Adipocyte (in vitro differentiated cells): ENCODE results near the gene MDM2.
"Not testable (repeated sequence)": the region's sequence is repeated elsewhere in the genome, so short reads cannot be mapped to it uniquely, and the experiment has no call there.

Experiments used
- DNase-seq: peaks from one replicate; pipeline ENCODE4 v3.0.0-alpha.2; 2015; ENCODE audit warnings: low read depth
- H3K27me3 ChIP-seq: replicated peaks from 2 replicates; pipeline ENCODE4 v1.7.0; 2013; ENCODE audit warnings: mild to moderate bottlenecking, low read length, moderate library complexity; ENCODE audit not compliant: control insufficient read depth, insufficient read depth
- H3K36me3 ChIP-seq: 2 replicates; pipeline ENCODE4 v1.7.0; 2013; ENCODE audit warnings: low read length, mild to moderate bottlenecking, moderate library complexity; ENCODE audit not compliant: control insufficient read depth, insufficient read depth, severe bottlenecking
- H3K4me1 ChIP-seq: 2 replicates; pipeline ENCODE4 v1.7.0; 2013; ENCODE audit warnings: mild to moderate bottlenecking, low read length, moderate library complexity; ENCODE audit not compliant: control insufficient read depth, insufficient read depth
- H3K4me3 ChIP-seq: 2 replicates; pipeline ENCODE4 v1.7.0; 2013; ENCODE audit warnings: mild to moderate bottlenecking, low read length, moderate library complexity
- H3K9ac ChIP-seq: 2 replicates; pipeline ENCODE4 v1.7.0; 2013; ENCODE audit warnings: mild to moderate bottlenecking, low read length, moderate library complexity
- H3K9me3 ChIP-seq: 2 replicates; pipeline ENCODE4 v1.7.0; 2013; ENCODE audit warnings: mild to moderate bottlenecking, low read length, moderate library complexity; ENCODE audit not compliant: control insufficient read depth

The MDM2 gene

DNA sequence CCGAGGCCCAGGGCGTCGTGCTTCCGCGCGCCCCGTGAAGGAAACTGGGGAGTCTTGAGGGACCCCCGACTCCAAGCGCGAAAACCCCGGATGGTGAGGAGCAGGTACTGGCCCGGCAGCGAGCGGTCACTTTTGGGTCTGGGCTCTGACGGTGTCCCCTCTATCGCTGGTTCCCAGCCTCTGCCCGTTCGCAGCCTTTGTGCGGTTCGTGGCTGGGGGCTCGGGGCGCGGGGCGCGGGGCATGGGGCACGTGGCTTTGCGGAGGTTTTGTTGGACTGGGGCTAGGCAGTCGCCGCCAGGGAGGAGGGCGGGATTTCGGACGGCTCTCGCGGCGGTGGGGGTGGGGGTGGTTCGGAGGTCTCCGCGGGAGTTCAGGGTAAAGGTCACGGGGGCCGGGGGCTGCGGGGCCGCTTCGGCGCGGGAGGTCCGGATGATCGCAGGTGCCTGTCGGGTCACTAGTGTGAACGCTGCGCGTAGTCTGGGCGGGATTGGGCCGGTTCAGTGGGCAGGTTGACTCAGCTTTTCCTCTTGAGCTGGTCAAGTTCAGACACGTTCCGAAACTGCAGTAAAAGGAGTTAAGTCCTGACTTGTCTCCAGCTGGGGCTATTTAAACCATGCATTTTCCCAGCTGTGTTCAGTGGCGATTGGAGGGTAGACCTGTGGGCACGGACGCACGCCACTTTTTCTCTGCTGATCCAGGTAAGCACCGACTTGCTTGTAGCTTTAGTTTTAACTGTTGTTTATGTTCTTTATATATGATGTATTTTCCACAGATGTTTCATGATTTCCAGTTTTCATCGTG lies 612 bp downstream of the MDM2 start:
- Histone ChIP-seq H3K36me3 (peaks cover 33% of the 10 kb centered on the region), H3K27me3 (no peaks in the 10 kb centered on the region), H3K4me1 (peaks cover 30% of the 10 kb centered on the region), H3K9me3 (no peaks in the 10 kb centered on the region), H3K9ac (peak overlapping the region; percentile 100), H3K4me3 (peak overlapping the region; percentile 81)
- peak; percentile 95 for DNase-seq

- no peak for DNase-seq
- Histone ChIP-seq H3K4me3 (peak overlapping the region; percentile 81), H3K9ac (peak overlapping the region; percentile 100), H3K9me3 (no peaks in the 10 kb centered on the region), H3K4me1 (peaks cover 34% of the 10 kb centered on the region), H3K36me3 (peaks cover 41% of the 10 kb centered on the region), H3K27me3 (no peaks in the 10 kb centered on the region)
Observed at GRCh38 chr12:68809190-68810026, 1.4 kb downstream of the MDM2 start.

GRCh38 chr12:68810027-68810389 lies 2.0 kb downstream of the MDM2 start:
- not testable (repeated sequence) for H3K27me3 ChIP-seq, DNase-seq, H3K9me3 ChIP-seq
- peaks cover 40% of the 10 kb centered on the region for H3K4me1 ChIP-seq
- H3K9ac ChIP-seq, result peak overlapping the region; percentile 100
- peak overlapping the region; percentile 81 for H3K4me3 ChIP-seq
- H3K36me3 ChIP-seq, result peaks cover 47% of the 10 kb centered on the region

- peak overlapping the region; percentile 81 for H3K4me3 ChIP-seq
- not testable (repeated sequence) for H3K9me3 ChIP-seq, H3K27me3 ChIP-seq, DNase-seq, H3K9ac ChIP-seq
- H3K36me3 ChIP-seq, result peaks cover 61% of the 10 kb centered on the region
- H3K4me1 ChIP-seq, result peaks cover 53% of the 10 kb centered on the region
Observed at GRCh38 chr12:68811573-68811972, 3.6 kb downstream of the MDM2 start.

- peaks cover 72% of the 10 kb centered on the region for H3K36me3 ChIP-seq
- peak overlapping the region; percentile 50 for H3K9ac ChIP-seq
- no peaks in the 10 kb centered on the region for H3K27me3 ChIP-seq
- H3K4me3 ChIP-seq, result peak overlapping the region; percentile 81
- H3K9me3 ChIP-seq, result no peaks in the 10 kb centered on the region
- H3K4me1 ChIP-seq, result peaks cover 51% of the 10 kb centered on the region
- DNase-seq, result no peak
Observed at GRCh38 chr12:68812553-68813241, 4.7 kb downstream of the MDM2 start.

DNA sequence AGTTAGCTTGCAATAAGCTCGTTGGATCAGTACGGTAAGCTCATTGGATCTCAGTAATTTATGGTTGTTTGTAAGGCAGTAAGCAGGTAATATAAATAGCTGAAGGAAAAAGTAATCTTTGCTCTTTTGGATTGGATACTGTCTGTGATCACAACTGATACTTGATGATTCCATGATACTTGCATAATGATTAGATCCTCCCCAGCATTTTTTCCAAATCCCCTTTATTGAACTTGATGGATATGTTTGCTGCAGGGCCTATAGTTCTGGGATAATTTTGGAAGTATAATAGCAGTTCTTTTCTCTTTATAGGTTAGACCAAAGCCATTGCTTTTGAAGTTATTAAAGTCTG lies 5.2 kb downstream of the MDM2 start:
- Histone ChIP-seq H3K9me3 (no peaks in the 10 kb centered on the region), H3K9ac (peak overlapping the region; percentile 50), H3K27me3 (no peaks in the 10 kb centered on the region), H3K4me1 (peaks cover 51% of the 10 kb centered on the region), H3K36me3 (peaks cover 77% of the 10 kb centered on the region), H3K4me3 (peak overlapping the region; percentile 81)
- DNase-seq, result no peak

DNA sequence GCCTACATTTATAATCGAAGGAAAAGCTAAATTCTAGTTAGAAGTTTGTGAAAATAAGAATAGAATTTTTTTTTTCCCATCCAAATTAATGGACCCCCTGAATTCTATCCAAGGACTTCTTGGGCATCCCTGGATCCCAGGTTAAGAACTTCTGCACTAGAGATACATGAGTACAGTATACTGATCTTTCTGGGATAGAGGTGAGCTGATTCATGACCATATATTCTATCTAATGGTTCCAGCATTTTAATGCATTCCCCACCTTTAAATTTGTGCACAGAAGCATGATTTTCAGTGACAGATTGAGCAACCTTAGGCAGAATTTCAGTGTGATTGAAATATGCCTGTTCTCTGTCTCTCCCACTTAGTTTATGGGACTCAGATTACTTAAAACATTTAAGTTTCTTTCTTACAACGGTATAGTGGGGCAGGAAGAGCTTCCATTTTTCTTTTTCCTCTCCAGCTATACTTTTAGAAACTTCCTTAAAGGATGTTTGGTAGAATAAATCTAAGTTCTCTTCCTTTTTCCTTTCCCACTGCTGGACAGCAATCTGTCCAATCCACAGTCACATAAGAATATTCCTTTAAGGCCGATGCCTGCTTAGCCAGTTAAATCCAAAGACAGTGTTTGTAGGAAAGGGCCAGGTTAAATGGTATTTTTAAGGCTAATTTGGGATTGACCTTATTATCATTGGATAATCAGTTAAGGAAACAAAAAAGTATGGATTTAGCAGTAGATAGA lies 6.7 kb downstream of the MDM2 start:
- DNase-seq, result no peak
- Histone ChIP-seq H3K4me3 (peak overlapping the region; percentile 81), H3K36me3 (peaks cover 89% of the 10 kb centered on the region), H3K27me3 (no peaks in the 10 kb centered on the region), H3K4me1 (peaks cover 51% of the 10 kb centered on the region), H3K9me3 (no peaks in the 10 kb centered on the region), H3K9ac (peak overlapping the region; percentile 21)

GRCh38 chr12:68815232-68815927 lies 7.4 kb downstream of the MDM2 start:
- no peaks in the 10 kb centered on the region for H3K9me3 ChIP-seq
- DNase-seq, result no peak
- H3K4me3 ChIP-seq, result peak overlapping the region; percentile 81
- peaks cover 89% of the 10 kb centered on the region for H3K36me3 ChIP-seq
- peak overlapping the region; percentile 25 for H3K9ac ChIP-seq
- H3K4me1 ChIP-seq, result peaks cover 49% of the 10 kb centered on the region
- no peaks in the 10 kb centered on the region for H3K27me3 ChIP-seq

DNA sequence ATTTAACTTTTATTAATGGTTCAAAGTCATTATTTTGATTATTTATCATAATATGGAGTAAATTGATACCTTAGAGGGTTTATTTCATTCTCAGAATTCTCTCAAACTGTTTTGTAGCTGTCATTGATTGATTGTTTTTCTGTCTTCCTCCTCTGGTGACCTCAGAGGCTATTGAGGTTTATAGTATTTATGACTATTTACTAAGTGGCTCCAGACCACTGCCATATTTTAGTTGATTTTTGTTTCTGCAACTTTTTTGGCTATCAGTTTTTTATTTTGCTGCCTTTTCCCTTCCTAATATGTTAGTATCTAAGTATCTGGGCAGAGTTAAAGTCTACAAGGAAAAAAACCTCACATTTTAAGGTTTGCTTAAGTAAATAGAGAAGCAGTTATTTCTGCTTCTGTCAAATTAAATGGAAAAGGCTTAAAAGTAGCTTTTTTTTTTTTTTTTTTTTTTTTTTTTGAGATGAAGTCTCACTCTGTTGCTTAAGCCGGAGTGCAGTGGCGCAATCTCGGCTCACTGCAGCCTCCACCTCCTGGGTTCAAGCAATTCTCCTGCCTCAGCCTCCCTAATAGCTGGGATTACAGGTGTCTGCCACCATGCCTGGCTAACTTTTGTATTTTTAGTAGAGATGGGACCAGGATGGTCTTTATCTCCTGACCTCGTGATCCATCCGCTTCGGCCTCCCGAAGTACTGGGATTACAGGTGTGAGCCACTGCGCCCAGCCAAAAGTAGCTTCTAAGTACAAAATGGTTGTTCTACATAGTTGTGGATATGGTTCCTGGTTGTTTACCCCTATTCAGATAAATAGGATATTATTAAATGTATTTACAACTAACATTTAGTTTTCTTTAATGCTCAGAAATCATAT lies 8.2 kb downstream of the MDM2 start:
- peaks cover 46% of the 10 kb centered on the region for H3K4me1 ChIP-seq
- no peaks in the 10 kb centered on the region for H3K9me3 ChIP-seq
- no peaks in the 10 kb centered on the region for H3K27me3 ChIP-seq
- peak; percentile 26 for DNase-seq
- H3K36me3 ChIP-seq, result peaks cover 93% of the 10 kb centered on the region
- H3K4me3 ChIP-seq, result peak overlapping the region; percentile 28
- peak overlapping the region; percentile 25 for H3K9ac ChIP-seq

GRCh38 chr12:68819481-68819880 lies 11.5 kb downstream of the MDM2 start:
- not testable (repeated sequence) for H3K27me3 ChIP-seq, H3K9ac ChIP-seq, H3K9me3 ChIP-seq, H3K4me3 ChIP-seq, DNase-seq
- Histone ChIP-seq H3K4me1 (peaks cover 24% of the 10 kb centered on the region), H3K36me3 (peaks cover 97% of the 10 kb centered on the region)
